ENCODE results near the gene SMARCAL1.

GRCh38 chr2:216399621-216400020, 12.7 kb upstream of the SMARCAL1 start:
- TF ChIP-seq POLR2A (IDR thresholded peaks at IDR 0.05), result no peak
- no peak for TF ChIP-seq POLR2AphosphoS5 (IDR thresholded peaks at IDR 0.05)
- no peak for TF ChIP-seq CTCF (IDR thresholded peaks at IDR 0.05)
